Measurements from ENCODE around the gene PPFIA1. TPM values are rescaled to one million over a fixed set of nuclear protein-coding genes. Genes with fewer than 3 reads are reported as not detected.

PPFIA1 gene
- total RNA-seq, 6 experiments from 2014 or later = 21.1 to 27.0 (median 22.7) TPM

DNA sequence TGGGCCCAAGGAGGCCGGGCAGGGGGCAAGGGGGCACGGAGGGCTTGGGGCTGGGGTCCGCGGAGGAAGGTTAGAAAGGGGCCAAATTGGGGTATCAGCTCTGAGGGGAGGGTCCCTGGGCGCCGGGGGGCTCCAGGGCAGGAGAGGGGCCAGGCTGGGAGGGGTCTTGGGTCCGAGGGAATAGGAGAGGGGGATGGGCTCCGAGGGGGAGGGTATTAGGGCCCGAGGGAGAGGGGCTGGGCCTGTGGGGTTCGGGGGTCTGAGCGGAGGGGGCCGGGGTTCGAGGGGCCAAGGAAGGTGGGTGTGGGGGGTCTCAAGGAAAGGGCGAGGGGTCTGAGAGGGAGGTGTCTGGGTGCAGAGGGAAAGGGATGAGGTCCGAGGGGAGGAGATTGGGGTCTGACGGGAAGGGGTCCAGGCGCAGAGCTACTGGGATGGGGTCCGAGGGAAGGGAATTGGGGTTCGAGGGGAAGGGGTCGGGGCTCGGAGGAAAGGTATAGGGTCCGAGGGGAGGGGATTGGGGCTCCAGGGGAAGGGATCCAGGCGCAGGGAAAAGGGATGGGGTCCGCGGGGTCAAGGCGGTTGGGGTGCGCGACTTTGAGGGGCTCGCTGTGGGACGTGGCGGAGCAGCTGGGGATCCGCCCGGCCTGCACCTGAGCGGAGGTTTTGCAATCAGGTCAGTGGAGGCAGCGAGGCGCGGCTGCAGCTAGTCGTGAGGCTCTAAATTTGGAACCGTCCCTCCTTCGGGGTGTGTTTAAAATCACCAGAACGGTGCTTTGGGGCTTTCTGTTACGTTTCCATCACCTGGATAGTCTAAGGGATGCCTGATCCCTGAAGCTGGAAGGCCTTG, 128.6 kb downstream of the PPFIA1 start:
- TF ChIP-seq POLR2A (IDR thresholded peaks at IDR 0.05) = no peak
- TF ChIP-seq, protein P1, sequence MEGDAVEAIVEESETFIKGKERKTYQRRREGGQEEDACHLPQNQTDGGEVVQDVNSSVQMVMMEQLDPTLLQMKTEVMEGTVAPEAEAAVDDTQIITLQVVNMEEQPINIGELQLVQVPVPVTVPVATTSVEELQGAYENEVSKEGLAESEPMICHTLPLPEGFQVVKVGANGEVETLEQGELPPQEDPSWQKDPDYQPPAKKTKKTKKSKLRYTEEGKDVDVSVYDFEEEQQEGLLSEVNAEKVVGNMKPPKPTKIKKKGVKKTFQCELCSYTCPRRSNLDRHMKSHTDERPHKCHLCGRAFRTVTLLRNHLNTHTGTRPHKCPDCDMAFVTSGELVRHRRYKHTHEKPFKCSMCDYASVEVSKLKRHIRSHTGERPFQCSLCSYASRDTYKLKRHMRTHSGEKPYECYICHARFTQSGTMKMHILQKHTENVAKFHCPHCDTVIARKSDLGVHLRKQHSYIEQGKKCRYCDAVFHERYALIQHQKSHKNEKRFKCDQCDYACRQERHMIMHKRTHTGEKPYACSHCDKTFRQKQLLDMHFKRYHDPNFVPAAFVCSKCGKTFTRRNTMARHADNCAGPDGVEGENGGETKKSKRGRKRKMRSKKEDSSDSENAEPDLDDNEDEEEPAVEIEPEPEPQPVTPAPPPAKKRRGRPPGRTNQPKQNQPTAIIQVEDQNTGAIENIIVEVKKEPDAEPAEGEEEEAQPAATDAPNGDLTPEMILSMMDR (IDR thresholded peaks at IDR 0.05) = no peak
- intact Hi-C loops (cut with DNase I) = no loop called here
- Histone ChIP-seq H3K9me3 (no peaks in the 10 kb centered on the region), H3K4me3 (peak overlapping the region; percentile 71 to 82 (median 73)), H3K27ac (peak overlapping the region in 1 of 3 donors; percentile 73), H3K27me3 (no peaks in the 10 kb centered on the region), H3K36me3 (no peaks in the 10 kb centered on the region), H3K4me1 (peaks cover 0 to 20% (median 0%) of the 10 kb centered on the region in 4 donors)
- ATAC-seq (peak in 2 of 4 donors; percentile 2 to 3), DNase-seq (peak in 2 of 3 donors; percentile 52 to 54)
- WGBS (ENCODE audit: insufficient coverage, low coverage, low lambda C conversion rate, missing lambda C conversion rate) = 7% methylated on average over 40 of the region's 42 CpGs

DNA sequence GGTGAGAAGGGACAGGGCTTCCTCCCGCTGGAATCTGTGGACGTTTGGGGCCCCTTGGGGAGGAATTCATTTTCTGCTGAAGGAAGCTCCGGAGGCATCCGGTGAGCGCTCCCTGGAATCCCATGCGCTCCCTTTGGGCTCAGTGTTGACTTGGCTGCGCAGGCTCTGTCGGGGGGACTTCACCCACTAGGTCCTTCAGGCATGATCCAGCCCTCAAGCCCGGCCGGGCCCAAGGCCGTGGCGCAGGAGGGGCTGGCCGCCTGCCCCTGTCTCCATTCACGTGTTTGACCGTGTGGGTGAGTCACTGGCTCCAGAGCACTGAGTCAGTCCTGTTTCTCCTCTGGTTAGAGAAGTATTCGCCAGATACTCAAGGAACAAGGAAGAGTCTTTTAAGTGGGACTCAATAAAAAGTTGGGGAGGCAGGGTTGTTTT, 129.2 kb downstream of the PPFIA1 start:
- H3K4me3 ChIP-seq = peak overlapping the region; percentile 71 to 82 (median 73)
- WGBS (ENCODE audit: insufficient coverage, low coverage, low lambda C conversion rate, missing lambda C conversion rate) = 48% methylated on average over 2 of the region's 16 CpGs
- TF ChIP-seq, protein P1 (IDR thresholded peaks at IDR 0.05) = no peak
- no peak for TF ChIP-seq POLR2A (IDR thresholded peaks at IDR 0.05)
- intact Hi-C loops (cut with DNase I) = no loop called here
- ATAC-seq = peak; percentile 18 to 64 (median 49)
- H3K27ac ChIP-seq = peak overlapping the region in 1 of 3 donors; percentile 73
- peak; percentile 52 to 72 (median 66) for DNase-seq
- H3K36me3 ChIP-seq = no peaks in the 10 kb centered on the region
- no peaks in the 10 kb centered on the region for H3K27me3 ChIP-seq
- H3K9me3 ChIP-seq = no peaks in the 10 kb centered on the region
- H3K4me1 ChIP-seq = peaks cover 0 to 20% (median 0%) of the 10 kb centered on the region in 4 donors

DNA sequence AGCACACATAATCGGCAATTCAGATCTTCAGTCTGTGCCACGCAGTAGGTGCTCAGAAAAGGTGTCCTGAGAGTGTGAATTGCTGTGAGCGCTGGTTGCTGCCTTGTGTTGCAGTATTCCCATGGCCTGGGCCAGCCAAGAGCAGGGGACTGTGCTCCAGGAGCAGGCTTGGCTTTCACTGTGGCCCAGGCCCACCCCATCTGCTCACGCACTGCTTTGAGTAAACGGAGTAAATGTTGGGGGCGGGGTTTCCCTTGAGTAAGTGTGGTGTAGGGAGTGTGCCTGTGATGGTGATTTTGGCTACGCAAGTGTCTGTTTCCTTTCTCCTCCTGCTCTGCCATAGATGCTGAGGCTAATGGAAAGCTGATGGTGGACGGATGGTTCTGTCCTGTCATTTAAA, 130.2 kb downstream of the PPFIA1 start:
- no peak for ATAC-seq
- Histone ChIP-seq H3K4me1 (peaks cover 0 to 21% (median 0%) of the 10 kb centered on the region in 4 donors), H3K4me3 (no peak overlapping the region), H3K9me3 (no peaks in the 10 kb centered on the region), H3K27me3 (no peaks in the 10 kb centered on the region), H3K27ac (no peak overlapping the region), H3K36me3 (peaks cover 0 to 3% (median 0%) of the 10 kb centered on the region in 4 donors)
- intact Hi-C loops (cut with DNase I) = no loop called here
- DNase-seq = no peak
- 92% methylated on average over 2 of the region's 8 CpGs for WGBS (ENCODE audit: insufficient coverage, low coverage, low lambda C conversion rate, missing lambda C conversion rate)
- no peak for TF ChIP-seq POLR2A (IDR thresholded peaks at IDR 0.05)

DNA sequence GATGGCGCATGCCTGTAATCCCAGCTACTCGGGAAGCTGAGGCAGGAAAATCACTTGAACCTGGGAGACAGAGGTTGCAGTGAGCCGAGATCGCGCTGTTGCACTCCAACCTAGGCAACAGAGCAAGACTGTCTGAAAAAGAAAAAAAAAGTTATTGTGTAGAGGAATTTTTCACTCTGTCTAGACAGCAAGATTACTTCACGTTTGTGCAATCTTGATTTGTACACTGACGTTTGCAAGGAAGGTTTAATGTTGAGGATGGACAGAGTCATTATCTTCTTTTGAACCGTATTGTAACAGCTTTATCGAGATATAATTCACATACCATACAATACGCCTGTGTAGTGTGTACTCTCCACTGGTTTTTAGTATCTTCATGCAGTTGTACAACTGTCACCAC, 131.5 kb downstream of the PPFIA1 start:
- H3K4me3 ChIP-seq = no peak overlapping the region
- H3K27me3 ChIP-seq = no peaks in the 10 kb centered on the region
- ATAC-seq (no peak), DNase-seq (no peak)
- H3K36me3 ChIP-seq = peaks cover 0 to 6% (median 4%) of the 10 kb centered on the region in 4 donors
- WGBS (ENCODE audit: insufficient coverage, low coverage, low lambda C conversion rate, missing lambda C conversion rate) = 82% methylated on average over 10 of the region's 10 CpGs
- no peak overlapping the region for H3K27ac ChIP-seq
- intact Hi-C loops (cut with DNase I) = no loop called here
- H3K9me3 ChIP-seq = no peaks in the 10 kb centered on the region
- TF ChIP-seq POLR2A (IDR thresholded peaks at IDR 0.05) = no peak
- TF ChIP-seq, protein P1 (IDR thresholded peaks at IDR 0.05) = no peak
- peaks cover 0 to 23% (median 0%) of the 10 kb centered on the region in 4 donors for H3K4me1 ChIP-seq

DNA sequence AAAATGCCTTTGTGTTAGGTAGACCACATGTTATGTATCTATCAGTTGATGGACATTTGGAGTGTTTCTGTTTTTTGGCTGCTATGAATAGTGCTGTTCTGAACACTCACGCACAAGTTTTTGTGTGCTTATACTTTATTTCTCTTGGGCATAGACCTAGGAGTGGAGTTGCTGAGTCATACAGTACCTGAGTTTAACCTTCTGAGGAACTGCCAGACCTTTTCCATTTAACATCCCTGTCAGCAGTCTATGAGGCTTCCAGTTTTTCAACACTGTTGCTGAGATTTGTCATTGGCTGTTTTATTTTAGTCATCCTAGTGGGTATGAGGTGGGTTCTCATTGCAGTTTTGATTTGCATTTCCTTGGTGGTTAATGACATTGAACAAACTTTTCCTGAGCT, 132.2 kb downstream of the PPFIA1 start:
- peaks cover 0 to 17% (median 0%) of the 10 kb centered on the region in 4 donors for H3K4me1 ChIP-seq
- no peaks in the 10 kb centered on the region for H3K9me3 ChIP-seq
- WGBS (ENCODE audit: insufficient coverage, low coverage, low lambda C conversion rate, missing lambda C conversion rate) = 46% methylated on average over 1 of the region's 1 CpG

More for the DNA sequence above, 132.2 kb downstream of the PPFIA1 start:
- DNase-seq = no peak
- TF ChIP-seq, protein P1 (IDR thresholded peaks at IDR 0.05) = no peak
- no peak for TF ChIP-seq POLR2A (IDR thresholded peaks at IDR 0.05)
- intact Hi-C loops (cut with DNase I) = no loop called here
- no peak overlapping the region for H3K27ac ChIP-seq
- H3K4me3 ChIP-seq = no peak overlapping the region
- ATAC-seq = peak in 1 of 4 donors; percentile 20
- peaks cover 0 to 12% (median 7%) of the 10 kb centered on the region in 4 donors for H3K36me3 ChIP-seq
- no peaks in the 10 kb centered on the region for H3K27me3 ChIP-seq

All from right lobe of liver (tissue), 6 donors.